ENCODE data around the gene HMX2.

HMX2 gene, protein sequence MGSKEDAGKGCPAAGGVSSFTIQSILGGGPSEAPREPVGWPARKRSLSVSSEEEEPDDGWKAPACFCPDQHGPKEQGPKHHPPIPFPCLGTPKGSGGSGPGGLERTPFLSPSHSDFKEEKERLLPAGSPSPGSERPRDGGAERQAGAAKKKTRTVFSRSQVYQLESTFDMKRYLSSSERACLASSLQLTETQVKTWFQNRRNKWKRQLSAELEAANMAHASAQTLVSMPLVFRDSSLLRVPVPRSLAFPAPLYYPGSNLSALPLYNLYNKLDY

DNA sequence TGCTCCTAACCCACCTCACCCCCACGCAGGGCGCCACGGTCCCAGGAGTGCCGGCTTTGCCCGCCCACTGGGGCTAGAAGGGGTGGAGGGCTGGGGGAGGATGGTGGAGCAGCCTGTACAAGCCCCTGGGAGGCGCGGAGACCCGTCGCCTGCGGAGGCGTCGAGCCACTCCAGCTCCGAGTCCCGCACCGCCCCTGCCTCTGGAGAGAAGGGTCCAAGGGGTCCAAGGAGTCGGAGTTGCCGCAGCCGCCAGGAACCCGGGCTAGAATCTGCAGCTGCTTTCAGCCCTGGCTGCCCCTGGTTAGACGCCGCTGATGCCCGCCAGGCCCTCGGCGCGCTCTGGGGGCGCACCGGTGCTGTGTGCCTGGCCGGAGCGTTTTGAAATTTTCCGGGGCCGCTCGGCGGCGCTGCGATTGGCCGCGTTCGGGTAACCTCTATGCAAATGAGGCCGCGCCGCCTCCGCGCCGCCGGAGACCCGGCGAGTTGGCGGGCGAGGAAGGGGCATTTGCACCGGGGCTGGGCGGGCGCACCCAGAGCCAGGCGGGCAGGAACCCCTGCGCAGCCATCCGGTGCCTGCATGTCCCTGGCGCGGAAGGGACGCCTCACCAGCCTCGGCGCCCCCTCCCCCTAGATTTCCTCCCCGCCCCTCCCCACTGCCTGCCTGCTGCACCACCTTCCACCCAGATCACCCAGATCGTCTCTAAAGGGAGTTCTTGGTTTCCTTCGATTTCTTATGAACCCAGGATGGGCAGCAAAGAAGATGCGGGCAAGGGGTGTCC, at the start of gene HMX2:
Gene HMX2 (plus strand): TSS at position 502 of the 779 bp plus-strand sequence. CDS start 243 bp downstream, at position 745.
- no peak for DNase-seq (ENCODE audit: low read depth, low spot score)
- in situ Hi-C loops (cut with HindIII; ENCODE audit: low sequenced_read_pairs) = no loop called here
- no peak within 1 kb of the TSS for H3K4me3 ChIP-seq (ENCODE audit: low read depth, low read length)
- TF ChIP-seq, protein P1, sequence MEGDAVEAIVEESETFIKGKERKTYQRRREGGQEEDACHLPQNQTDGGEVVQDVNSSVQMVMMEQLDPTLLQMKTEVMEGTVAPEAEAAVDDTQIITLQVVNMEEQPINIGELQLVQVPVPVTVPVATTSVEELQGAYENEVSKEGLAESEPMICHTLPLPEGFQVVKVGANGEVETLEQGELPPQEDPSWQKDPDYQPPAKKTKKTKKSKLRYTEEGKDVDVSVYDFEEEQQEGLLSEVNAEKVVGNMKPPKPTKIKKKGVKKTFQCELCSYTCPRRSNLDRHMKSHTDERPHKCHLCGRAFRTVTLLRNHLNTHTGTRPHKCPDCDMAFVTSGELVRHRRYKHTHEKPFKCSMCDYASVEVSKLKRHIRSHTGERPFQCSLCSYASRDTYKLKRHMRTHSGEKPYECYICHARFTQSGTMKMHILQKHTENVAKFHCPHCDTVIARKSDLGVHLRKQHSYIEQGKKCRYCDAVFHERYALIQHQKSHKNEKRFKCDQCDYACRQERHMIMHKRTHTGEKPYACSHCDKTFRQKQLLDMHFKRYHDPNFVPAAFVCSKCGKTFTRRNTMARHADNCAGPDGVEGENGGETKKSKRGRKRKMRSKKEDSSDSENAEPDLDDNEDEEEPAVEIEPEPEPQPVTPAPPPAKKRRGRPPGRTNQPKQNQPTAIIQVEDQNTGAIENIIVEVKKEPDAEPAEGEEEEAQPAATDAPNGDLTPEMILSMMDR (IDR thresholded peaks at IDR 0.05; ENCODE audit: low read depth, low read length) = no peak

DNA sequence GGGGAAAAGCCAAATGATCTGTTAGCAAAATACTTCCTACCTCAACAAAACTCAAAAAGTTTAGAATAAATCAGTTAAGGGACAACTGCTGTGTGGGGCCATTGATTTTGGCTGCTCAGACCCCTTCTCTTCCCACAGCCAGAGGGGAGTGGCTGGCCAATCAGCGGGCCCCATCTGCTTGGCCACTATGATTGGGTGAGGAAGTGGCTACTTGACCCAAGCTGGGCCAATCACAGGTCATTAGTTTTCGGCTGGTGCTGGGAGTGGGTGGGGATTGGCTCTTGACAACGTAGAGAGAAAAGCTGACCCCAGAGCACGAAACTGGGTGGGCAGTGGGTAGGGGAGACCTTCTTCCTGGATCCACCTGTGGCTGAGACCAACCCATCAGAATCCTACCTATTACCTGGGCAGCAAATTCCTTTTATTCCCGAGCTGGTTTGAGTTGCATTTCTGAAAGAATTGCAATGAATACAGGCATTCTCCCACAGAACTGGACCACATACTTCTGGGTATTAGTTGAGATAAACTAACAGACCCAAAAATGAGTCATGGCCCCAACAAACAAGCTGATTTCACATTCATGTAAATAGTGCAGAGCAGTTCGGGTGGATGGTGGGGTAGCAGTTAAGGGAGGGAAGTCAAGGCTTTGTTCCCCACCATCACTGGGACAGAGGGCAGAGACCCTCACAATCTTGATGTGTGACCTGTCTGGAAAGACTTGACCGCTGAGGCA, 47.7 kb upstream of the HMX2 start:
- in situ Hi-C loops (cut with HindIII; ENCODE audit: low sequenced_read_pairs) = no loop called here
- no peak for DNase-seq (ENCODE audit: low read depth, low spot score)
- TF ChIP-seq, protein P1 (IDR thresholded peaks at IDR 0.05; ENCODE audit: low read depth, low read length) = no peak
- H3K4me3 ChIP-seq (ENCODE audit: low read depth, low read length) = no peak overlapping the region

DNA sequence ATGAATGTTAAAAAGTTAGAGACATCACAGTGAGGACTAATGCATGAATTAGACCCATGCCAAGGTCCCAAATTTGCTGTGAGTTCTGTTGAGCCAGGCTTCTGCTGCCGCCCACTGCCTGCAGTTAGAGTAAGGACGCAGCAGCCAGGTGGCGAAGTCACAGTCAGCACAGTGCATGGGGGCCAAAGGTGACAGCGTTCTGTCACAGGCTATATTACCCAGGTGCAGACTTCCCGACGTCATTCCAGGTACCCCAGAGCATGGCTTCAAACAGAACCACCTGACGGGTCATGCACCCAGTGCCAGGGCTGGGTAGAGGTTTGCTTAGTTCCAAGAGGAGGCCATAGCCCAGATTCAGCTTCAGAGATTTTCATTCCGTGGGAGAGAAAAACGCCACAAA, 46.1 kb upstream of the HMX2 start:
- DNase-seq (ENCODE audit: low read depth, low spot score) = no peak
- TF ChIP-seq, protein P1 (IDR thresholded peaks at IDR 0.05; ENCODE audit: low read depth, low read length) = no peak
- in situ Hi-C loops (cut with HindIII; ENCODE audit: low sequenced_read_pairs) = no loop called here
- H3K4me3 ChIP-seq (ENCODE audit: low read depth, low read length) = no peak overlapping the region

DNA sequence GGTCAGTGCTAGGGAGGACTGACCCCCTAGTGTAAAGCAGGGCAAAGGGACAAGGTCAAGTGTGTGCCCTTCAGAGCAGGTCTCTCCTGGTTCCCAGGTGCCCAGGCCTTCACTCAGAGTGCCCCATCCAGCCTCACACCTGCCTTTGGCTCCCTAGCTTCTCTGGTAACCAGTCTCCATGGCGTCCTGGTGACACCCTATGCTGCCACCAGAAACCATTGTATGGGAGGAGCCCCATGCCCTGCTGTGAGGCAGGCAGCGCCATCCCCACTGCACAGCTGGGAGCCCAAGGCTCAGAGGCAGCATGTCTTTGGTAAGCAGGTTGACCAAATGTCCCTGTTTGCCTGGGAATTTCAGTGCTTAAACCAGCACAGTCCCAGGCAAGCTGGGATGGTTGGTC, 45.3 kb upstream of the HMX2 start:
- TF ChIP-seq, protein P1 (IDR thresholded peaks at IDR 0.05; ENCODE audit: low read depth, low read length) = no peak
- DNase-seq (ENCODE audit: low read depth, low spot score) = no peak
- H3K4me3 ChIP-seq (ENCODE audit: low read depth, low read length) = no peak overlapping the region
- in situ Hi-C loops (cut with HindIII; ENCODE audit: low sequenced_read_pairs) = no loop called here

DNA sequence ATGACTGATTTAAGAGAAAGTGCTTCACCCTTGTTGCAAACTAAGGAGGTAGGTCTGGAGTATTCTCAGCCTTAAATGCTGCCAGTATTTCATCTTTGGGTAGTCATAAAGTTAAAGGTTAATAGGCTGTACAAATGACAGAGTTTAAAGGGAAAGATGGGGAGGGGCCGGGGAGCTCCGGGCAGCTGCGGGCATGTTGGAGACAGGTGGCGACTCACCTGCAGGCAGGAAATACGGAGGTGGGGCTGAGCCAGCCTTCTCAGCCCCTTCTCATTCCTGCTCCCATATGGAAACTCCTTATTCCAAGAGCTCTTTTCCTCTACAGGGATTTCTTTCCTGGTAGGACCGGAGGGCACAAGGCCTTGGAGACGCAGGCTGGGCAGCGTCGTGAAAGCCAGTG, 44.0 kb upstream of the HMX2 start:
- DNase-seq (ENCODE audit: low read depth, low spot score) = no peak
- no peak overlapping the region for H3K4me3 ChIP-seq (ENCODE audit: low read depth, low read length)
- in situ Hi-C loops (cut with HindIII; ENCODE audit: low sequenced_read_pairs) = no loop called here
- TF ChIP-seq, protein P1 (IDR thresholded peaks at IDR 0.05; ENCODE audit: low read depth, low read length) = no peak

DNA sequence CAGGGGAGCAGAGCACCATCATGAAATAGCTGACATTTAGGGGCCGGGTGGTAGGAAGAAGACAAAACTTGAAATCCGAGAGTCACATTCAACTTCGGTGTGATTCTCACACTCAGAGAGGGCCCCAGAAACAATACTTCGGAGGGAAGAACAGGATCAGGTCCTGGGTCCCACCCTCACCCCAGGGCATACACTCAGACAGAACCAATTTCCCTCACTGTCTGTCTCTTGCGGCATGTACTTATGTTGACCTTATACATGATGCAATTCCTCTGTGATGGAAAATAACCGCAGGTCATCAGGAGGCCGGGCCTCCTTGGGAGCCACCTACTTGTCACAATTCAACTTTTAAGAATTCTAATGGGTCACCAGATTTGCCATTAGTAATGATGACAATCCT, 38.5 kb upstream of the HMX2 start:
- in situ Hi-C loops (cut with HindIII; ENCODE audit: low sequenced_read_pairs) = no loop called here
- no peak for DNase-seq (ENCODE audit: low read depth, low spot score)
- H3K4me3 ChIP-seq (ENCODE audit: low read depth, low read length) = no peak overlapping the region

More for the DNA sequence above, 38.5 kb upstream of the HMX2 start:
- TF ChIP-seq, protein P1 (IDR thresholded peaks at IDR 0.05; ENCODE audit: low read depth, low read length) = no peak

Measured in astrocyte of the spinal cord (primary cell).